Measurements from ENCODE around the gene SIGLEC10.

SIGLEC10 gene

DNA sequence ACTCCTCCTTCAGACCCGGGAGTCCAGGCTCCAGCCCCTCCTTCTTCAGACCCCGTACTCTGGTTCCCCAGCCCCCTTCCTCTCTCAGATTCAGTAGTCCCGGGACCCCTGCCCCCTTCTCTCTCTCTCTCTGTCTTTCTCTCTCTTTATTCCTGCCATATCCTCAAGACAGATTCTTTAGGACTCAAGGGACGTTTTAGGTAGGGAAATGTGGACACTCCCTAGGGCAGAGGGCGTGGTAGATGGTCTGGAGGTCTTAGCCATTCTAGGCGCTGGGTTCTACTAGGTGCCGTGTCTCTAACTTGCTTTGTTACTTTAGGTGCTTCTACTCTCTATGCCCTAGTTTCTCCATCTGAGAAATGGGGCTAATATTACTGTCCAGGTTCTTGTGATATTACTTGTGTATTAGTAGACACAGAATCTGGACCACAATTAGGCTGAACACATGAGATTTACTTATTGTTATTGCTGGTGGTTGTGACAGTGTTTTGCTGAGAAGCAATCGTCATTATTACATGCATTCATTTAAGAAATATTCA, 26.3 kb downstream of the SIGLEC10 start:
- no peak for DNase-seq

DNA sequence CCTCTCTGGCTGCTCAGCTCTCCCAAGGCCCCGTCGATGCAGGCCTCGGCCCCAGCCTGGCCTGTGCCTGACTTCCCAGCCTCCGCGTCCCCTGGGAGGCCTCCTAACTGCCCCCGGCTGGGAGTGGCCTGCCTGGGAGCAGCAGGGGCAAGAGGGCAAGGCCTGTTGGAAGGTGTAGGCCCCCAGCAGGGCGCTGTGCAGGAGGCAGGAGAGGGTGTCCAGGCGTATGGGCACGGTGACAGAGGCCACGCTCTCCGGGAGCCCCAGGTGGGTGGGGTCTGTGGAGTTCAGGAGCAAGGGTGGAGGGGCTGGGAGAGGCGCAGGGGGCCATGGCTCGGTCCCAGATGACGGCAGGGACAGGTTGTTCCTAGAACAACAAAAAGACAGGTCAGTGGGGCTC, 28.3 kb downstream of the SIGLEC10 start:
- no peak for DNase-seq

DNA sequence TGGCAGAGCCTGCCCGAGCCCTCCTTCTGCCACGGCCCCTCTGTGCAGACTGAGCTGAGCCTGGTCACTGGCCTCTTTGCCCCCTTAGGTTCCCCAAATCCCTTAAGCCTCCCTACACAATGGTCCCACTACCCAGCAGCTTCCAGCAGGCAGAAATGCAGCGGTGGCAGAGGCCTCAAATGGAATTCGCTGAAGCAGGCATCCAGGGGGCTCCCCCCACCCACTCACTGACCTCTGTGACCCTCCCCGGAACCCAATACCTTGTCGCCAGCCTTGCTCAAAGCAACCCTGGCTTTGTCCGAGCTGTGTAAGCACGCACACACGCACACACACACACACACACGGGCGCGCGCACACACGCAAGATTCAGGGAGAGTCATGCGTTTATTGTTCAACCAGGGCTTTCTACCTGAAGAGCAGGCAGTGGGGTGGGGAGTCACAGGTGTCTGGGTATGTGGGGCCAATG, 29.5 kb downstream of the SIGLEC10 start, which contains the start of gene LIM2:
LIM2 (minus strand) TSS at position 51 of the 466 bp plus-strand sequence. CDS start 531 bp downstream, outside the sequence.
- no peak for DNase-seq

DNA sequence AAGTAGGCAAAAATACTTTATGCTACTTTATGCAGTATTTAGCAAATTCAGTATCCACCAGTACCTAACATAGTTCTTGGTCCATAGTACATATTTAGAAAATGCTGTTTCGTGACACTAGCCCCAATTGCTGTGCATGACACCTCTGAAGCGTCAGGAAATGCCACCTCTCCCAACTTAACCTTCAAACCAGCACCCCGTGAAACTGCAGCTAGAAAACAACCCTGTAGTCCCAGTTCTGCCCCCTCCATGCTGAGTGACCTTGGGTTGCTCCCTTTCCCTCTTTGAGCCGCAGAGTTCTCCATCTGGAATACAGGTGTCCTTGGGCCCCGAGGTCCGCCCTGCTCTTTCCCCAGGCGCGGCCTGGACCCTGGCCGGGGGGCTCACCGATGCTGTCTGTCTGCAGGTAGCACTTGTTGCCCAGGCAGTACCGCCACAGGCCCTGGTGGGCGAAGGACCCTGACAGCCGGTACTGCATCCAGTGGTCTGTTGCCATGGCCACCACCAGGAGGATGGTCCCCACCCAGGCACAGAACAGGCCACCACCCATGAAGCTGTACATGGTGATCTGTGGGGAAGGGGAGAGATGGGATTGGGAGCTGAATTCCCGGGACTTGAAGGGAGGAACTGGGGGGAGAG, 30.4 kb downstream of the SIGLEC10 start:
- no peak for DNase-seq

DNA sequence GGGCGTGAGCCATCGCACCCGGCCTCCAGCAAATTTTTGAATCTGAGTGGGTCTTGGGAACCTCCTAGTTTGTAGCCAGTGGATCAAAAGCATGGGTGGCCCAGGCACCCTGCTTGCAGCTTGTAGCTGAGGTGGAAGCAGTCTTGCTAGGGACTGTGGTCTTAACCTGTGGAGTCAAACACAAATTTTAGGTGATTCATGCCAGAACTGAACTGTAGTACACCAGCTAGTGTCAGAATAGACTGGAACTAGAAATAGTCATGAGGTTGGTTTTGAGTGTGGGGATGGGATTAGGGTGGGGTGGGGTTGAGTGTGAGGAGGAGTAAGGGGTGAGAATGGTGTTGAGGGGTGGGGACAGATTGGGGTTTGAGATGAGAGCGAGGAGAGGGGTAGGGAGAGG, 35.4 kb downstream of the SIGLEC10 start:
- no peak for DNase-seq

DNA sequence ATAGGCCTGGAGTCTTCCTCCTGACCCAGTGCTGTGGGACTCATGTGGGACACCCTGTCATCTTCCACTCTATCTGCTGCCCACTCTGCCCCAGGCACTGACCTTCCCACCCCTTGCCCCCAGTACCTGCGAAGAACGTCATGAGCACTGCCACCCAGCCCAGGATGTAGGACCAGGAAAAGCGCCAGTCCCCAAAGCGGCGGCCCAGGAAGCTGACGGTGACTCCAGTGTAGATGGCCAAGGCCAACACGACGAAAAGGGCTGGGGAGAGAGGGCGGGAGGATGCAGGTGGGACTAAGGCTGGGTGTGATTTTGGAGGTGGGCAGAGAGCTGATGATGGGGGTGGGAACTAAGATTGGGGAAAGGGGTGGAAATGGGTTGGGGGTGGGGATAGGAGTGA, 37.1 kb downstream of the SIGLEC10 start:
- DNase-seq = no peak

DNA sequence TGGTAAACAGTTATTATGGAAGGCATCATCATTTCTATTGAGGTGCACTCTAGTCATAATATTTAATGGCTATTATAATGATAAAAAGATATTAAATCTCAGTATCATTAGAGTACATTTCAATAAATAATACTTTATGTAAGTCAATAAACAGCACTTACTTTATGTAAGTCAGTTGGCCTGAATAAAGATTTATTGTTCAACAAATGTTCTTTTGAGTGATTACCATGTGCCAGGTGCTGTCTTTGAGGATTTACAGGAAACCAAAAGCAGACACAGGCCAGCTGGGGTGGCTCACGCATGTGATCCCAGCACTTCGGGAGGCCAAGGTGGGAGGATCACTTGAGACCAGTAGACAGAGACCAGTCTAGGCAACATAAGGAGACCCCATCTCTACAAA, 40.0 kb downstream of the SIGLEC10 start:
- DNase-seq = no peak

DNA sequence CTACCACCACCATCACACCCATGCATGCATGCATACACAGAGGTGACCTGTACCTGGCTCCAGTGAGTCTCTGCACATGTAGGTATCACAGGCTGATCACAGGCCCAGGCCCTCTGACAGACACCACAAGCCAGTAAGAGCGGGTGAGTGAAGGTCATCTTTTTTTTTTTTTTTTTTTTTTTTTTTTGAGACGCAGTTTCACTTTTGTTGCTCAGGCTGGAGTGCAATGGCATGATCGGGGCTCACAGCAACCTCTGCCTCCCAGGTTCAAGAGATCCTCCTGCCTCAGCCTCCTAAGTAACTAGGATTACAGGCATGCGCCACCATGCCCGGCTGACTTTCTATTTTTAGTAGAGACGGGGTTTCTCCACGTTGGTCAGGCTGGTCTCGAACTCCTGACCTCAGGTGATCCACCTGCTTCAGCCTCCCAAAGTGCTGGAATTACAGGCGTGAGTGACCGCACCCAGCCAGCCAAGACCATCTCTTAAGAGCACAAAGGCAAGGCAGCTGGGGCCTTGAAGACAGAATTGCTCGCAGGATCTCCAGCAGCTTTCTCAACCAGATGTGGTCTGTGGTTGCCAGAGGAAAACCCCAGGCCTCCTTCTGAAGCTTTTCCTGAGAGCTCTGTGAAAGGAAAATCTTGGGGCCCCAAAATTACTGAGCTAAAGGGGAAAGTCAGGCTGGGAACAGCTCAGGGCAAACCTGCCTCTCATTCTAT, 41.8 kb downstream of the SIGLEC10 start:
- no peak for DNase-seq

DNA sequence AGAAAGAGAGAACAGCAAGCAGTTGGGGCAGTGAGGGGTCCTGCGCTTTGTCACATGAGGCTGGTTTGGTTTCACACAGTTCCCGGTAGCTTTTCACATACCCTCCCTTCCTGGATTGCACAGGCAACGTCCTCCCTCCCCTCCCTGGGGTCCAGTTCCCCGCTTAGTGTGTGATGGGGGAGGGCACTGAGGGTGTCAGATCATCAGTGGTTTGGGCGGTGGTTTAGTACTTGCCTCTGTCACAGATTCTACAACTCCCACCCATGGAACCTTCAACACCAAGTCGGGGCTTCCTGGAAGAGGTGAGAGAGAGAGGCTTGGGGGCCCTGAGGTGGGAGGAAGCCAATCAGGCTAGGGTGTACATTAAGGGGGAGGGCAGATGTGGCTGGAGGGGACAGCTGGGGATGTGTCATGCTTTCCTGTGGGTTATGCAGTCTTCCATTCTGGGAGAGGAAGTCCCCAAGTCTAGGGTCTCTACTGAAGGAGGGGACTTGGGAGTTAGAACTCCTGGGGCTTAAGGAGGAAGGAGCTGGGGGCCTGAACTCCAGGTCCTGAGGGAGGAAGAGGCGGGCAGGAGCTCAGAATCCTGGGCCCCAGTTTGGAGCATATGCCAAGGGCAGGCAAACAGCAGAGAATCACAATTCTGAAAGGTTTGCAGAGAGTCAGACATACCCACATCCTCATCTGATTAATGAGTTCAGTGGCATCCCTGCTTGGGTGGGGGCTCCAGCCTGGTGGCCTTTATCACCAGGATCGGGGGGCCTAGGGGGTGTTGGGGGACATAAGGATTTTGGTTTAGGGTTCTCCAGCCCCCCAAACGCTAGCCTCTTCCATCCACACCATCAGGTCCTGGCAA, 44.6 kb downstream of the SIGLEC10 start, which contains the start of gene NKG7:
NKG7 (minus strand) TSS at position 6 of the 856 bp plus-strand sequence. CDS start 119 bp downstream, outside the sequence.
- peak; percentile 68 to 74 for DNase-seq

DNA sequence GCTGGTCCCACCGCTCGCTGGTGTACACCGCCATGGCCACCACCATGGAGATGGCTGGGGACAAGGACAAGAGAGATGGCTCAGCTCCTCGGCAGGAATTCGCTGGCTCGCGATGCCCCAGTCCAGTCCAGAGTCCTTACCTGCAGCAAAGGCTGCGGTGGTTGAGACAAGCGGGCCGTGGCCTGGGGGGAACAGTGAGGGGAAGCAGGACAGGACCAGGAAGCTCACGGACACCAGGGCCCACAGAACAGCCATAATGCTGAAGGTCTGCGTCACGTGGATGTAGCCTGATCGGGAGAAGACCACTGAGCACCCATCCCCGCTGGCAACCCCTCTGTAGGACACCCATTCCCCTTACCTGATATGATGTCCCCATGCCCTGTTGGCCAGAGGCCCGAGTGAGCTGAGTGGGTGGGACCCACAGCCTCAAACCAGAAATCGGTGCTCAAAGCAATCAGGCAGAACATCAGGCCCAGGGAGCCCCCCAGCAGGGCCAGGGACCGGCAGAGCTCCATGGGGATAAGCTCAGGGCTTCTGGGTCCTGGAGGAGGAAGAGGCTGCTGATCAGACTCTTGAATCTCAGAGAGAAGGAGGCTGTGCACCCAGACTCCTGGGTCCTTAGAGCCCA, 45.3 kb downstream of the SIGLEC10 start:
- no peak for DNase-seq

DNA sequence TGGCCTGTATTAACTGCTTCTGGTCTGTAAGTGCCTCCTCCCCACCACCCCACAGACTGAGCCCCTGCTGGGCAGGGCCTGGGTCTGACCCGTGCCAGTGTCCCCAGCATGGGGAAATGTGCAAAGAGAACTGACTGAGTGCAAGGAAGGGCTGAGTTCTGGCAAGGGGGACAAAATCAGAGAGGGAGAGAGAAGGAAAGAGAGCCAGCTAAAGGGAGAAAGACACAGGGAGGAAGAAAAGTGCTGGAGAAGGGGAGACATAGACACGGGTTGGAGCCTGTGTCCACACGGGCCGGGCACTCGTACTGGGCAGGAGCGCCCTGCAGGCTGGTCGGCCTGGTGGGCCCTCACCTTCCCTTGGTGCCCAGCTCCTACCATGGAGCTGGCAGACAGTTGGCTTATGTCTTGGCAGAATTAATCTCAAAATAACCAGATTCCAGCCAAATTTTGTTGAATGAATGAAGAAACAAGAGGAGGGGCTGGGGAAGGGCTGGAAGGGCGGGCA, 46.2 kb downstream of the SIGLEC10 start:
- no peak for DNase-seq

DNA sequence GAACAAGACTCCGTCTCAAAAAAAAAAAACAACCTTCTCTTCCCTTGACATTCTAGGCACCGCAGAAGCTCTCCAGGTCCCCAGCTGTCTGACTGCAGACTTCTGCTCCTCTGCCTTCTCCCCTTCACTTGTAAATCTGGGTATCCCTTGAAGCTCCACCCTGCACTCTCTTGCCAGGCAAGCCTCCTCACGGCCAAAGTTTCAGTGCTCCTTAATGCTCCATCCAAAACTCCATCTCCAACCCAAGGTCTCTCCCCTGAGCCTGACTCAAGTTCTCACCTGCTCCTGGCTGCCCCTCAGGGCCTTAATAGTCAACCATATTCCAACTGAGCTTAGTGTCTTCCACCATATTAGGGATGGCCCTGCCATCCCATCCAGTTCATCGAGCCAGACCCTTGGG, 47.2 kb downstream of the SIGLEC10 start:
- DNase-seq = no peak

DNA sequence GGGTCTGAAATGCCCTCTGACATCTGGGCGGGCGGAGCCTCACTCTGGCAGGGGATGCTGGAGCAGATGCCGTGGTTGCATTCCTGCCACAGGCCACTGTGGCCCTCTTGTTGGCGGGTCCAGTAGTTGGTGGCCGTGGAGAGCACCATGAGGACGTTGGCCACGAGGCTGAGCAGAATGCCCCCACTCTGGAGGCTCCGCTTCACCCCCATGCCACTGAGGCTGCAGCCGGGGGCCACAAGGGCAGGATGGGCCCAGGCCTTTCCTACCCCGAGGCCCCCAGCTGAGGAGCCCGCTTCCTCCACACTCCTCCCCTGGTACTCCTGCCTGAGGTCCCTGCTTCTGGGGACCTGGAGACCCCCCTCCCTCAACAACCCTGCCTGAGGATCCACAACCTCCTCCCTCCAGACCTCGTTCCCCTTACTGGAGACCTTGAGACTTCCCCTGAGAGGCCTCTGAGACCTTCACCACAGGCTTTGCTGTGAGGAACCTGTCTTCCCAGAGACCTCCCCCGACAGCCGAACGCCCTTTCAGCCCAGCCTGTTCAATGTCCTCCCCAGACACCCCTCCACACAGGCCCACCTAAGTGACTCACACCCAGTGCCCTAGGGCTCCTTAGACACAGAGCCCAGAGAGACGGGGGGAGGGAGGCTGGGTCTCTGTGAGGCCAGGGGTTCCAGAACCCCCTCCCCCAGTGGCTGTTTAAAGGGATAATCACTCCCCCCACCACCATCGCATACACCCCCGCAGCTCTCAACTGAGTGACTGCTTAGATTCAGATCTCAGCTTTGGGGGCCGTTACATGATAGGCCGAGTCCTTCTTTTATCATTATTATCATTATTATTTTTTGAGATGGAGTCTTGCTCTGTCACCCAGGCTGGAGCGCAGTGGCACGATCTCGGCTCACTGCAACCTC, 48.8 kb downstream of the SIGLEC10 start, which contains the start of gene CLDND2:
CLDND2 (minus strand) TSS at position 638 of the 917 bp plus-strand sequence; CDS start at position 212, 426 bp downstream.
- no peak for DNase-seq

DNA sequence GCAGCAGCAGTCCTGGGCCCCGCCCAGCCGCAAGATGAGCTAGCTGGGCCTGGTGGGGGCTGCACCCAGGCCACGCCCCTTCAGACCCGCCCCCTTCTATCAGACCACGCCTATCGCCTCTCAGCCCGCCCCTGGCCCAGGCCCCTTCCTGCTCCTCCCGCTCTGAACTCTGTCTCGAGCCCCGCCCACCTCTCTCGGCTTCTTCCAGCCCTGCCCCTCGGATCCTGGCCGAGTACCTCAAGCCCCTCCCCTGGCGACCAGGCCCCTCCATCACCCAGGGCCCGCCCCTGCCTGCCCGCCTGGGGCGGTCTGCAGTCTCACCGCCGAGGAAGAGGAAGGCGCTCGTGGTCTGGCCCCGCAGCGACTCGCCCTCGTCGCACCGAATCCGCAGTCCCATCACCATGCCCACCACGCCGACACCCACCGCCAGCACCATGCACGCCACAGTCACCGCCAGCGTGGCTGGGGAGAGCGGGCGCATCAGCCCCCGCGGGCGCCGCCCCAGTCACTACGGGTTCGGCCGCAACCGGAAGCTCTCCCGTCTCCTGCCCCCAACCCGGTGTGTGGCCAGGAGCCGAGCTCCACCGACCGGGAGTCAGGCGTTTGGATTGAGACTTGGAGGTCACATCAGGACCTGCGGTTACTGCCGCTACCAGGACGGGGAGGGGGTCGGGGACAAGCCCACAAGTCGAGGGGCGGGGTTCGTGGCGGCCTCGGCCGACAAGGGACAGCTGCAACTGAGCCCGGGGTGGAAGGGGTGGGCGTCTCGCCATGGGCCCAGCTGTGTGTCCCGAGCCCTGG, 49.7 kb downstream of the SIGLEC10 start:
- peak; percentile 94 to 95 for DNase-seq

DNA sequence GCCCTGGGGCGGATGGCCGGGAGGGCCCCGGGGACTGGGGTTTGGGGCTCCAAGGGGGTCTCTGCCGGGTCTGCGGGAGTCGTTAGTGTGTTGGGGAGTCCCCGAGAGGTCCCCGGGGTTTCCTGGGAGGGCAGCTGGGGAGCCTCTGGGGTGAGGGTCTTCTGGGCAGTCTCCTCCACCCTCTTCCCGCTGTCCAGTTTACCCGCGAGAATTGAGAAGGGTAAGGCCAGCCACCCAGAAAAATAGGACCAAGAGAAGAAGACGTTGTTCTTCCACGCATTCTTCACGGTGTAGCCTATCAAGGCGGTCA, 50.2 kb downstream of the SIGLEC10 start:
- DNase-seq = no peak

DNA sequence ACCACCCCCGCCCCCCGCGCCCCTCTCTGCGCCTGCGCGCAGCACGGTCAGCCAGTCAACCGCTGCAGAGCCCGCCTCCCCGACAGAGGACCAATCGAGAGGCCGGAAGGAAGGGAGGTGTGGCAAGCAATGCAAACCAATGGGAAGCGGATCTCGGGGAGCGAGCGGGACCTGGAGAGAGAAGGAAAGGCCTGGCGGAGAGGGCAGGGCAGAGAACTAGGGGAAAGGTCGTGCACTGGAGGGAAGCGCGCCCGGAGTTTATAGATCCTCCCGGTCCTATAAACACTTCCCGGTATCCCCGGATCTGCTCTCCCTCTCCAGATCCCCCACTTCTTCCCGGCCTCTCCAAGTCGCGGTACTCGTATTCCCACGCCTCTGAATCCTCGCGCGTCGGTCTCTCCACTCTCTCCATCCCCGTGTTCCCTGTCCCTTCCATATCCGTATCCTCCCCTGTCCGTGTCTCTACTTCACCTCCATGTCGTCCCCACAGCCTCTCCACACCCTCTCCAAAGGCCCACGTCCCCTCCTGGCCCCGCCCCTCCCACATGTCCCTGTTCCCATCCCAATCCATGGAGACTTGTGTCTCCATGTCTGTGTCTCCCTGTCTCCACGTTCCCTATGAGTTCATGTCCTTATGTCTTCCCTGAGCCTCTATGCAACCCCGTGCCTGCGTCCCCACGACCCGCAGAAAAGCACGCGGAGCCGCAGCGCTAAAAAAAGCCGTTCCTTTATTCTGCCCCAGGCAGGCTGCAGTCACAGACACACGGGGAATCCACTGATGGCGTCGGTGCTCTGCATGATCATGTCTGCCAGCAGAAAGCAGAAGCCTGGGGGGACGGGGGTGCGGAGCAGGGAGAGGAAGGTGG, 50.8 kb downstream of the SIGLEC10 start:
- peak; percentile 91 for DNase-seq

DNA sequence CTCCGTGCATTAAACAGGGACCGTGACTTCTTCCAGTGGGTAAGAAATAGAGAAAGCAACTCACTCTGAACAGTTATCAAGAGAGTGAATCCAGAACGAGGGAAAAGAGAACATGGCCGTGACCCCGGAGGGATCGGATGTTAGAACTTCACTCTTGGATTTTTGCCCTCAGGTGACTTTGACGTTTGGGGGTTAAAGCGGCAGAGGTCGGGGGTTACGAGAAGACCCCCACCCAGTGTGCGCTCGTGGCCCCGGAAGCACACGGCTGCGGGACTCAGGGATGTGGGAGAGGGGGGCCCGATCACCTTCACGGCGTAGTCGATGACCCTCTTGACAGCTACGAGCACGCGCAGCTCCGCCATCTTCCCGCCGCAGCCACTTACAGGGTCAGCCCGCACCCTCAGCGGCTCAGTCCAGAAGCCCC, 51.5 kb downstream of the SIGLEC10 start, which contains the start of gene ETFB:
ETFB (minus strand) TSS at position 424 of the 424 bp plus-strand sequence; CDS start at position 362, 62 bp downstream.
- DNase-seq = no peak

DNA sequence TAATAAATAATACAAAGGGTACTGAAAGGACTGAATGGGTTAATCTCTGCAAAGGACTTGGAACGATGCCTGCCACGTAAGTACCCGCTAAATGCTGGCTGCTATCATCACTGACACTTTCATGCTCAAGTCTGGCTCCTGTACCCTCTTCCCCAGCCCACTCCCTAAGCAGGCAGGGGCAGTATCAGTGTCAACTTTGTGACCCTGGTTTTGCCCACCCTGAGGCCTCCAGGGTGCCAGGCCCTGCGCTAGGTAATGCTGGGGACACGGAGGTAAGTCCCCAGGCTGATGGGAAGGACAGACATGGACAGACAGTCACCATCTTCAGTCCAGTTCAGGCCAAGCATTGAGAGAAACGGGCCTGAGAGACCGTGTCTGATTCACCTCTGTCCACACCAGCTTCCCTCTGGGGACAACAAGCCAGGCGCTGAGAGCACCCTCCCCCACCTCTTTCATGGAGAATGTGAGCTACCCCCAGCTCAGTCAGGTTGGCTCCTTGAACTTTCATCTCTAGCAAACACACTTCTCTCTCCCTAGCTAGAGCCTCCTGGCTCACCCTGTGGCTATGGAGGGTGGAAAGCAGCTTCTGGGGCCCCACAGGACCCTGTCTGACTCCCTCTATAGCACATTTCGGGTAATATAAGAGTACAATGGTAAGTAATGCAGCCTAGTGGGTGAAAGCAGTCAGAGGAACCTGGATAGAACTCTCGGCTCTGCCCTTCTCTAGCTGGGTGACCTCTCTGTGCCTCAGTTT, 52.1 kb downstream of the SIGLEC10 start:
- DNase-seq = no peak

Measured in activated CD4-positive, alpha-beta T cell treated with anti-CD3 and anti-CD28 coated beads, Interleukin-2, amount 50 U/mL, for 4 hours (primary cell).